ENCODE results near the gene SSPN.
A peak's percentile ranks its signal among the peaks of the same experiment; 100 is the strongest.
"Not testable (repeated sequence)": the region's sequence is repeated elsewhere in the genome, so short reads cannot be mapped to it uniquely, and the experiment has no call there.

The SSPN gene

GRCh38 chr12:26231470-26231869 is 36.1 kb downstream of the SSPN start:
- DNase-seq, result no peak

- no peak for DNase-seq
Observed at GRCh38 chr12:26231921-26232320, 36.5 kb downstream of the SSPN start.

- DNase-seq, result no peak
Observed at GRCh38 chr12:26233631-26234030, 38.3 kb downstream of the SSPN start.

- DNase-seq, result not testable (repeated sequence)
Observed at GRCh38 chr12:26235465-26235864, 40.1 kb downstream of the SSPN start.

- DNase-seq, result peak; percentile 18
Observed at GRCh38 chr12:26238341-26239121, 43.2 kb downstream of the SSPN start.

- DNase-seq, result peak; percentile 82
Observed at GRCh38 chr12:26239122-26239851, 43.9 kb downstream of the SSPN start.

- no peak for DNase-seq
Observed at GRCh38 chr12:26239852-26240815, 44.8 kb downstream of the SSPN start.

GRCh38 chr12:26241080-26241479 is 45.7 kb downstream of the SSPN start:
- no peak for DNase-seq

GRCh38 chr12:26242683-26243082 is 47.3 kb downstream of the SSPN start:
- DNase-seq, result no peak

- DNase-seq, result no peak
Observed at GRCh38 chr12:26244503-26244902, 49.1 kb downstream of the SSPN start.

- no peak for DNase-seq
Observed at GRCh38 chr12:26245175-26245942, 50.0 kb downstream of the SSPN start.

- no peak for DNase-seq
Observed at GRCh38 chr12:26246483-26247164, 51.3 kb downstream of the SSPN start.

GRCh38 chr12:26247873-26248272 is 52.5 kb downstream of the SSPN start:
- no peak for DNase-seq

GRCh38 chr12:26250801-26251200 is 55.4 kb downstream of the SSPN start:
- DNase-seq, result peak; percentile 38

- DNase-seq, result no peak
Observed at GRCh38 chr12:26251600-26251999, 56.2 kb downstream of the SSPN start.

- peak; percentile 42 for DNase-seq
Observed at GRCh38 chr12:26252946-26253345, 57.6 kb downstream of the SSPN start.

- no peak for DNase-seq
Observed at GRCh38 chr12:26255893-26256645, 60.7 kb downstream of the SSPN start.

- DNase-seq, result no peak
Observed at GRCh38 chr12:26264215-26264838, 69.0 kb downstream of the SSPN start.

- no peak for DNase-seq
Observed at GRCh38 chr12:26265606-26266005, 70.2 kb downstream of the SSPN start.

- no peak for DNase-seq
Observed at GRCh38 chr12:26266881-26267280, 71.5 kb downstream of the SSPN start.
